GM21723 (cell line): Measurements from ENCODE around the gene OBSCN.

ENCODE experiments used
- ATAC-seq: cut with Tn5 transposase; IDR thresholded peaks from one replicate; pipeline ENCODE4 v1.9.1; 2021; ENCODE audit warnings: mild to moderate bottlenecking, moderate library complexity; ENCODE audit not compliant: unreplicated experiment

OBSCN gene

DNA sequence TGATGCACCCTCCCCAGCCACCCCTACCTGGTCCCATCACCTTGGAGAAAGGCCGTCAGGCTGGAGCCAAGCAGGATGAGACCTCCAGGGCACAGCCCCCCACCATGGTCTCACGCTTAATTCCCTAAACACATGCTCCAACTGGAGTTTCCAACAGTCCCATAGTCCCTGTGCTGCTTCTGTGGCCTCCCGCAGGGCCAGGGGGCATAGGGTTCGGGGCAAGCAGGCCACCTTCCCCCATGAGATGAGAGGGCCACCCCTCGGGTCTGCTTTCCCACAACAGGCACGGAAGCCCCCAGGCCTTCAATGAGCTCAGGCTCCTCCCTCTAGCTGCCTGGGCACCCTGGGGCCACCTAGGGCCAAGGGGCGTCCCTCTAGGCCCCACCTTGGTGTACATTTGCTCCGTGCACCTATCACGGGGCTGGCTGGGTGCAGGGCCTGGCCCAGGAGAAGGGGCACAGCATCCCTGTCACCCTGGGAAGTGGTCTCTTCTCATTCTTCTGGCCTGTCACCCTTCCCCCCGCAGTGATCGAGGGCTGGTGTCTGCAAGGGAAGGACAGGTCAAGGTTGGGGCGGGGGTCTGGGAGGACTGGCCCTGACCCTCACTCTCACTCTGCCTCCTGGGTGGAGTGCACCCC, 156.3 kb downstream of the OBSCN start:
- ATAC-seq: no peak

DNA sequence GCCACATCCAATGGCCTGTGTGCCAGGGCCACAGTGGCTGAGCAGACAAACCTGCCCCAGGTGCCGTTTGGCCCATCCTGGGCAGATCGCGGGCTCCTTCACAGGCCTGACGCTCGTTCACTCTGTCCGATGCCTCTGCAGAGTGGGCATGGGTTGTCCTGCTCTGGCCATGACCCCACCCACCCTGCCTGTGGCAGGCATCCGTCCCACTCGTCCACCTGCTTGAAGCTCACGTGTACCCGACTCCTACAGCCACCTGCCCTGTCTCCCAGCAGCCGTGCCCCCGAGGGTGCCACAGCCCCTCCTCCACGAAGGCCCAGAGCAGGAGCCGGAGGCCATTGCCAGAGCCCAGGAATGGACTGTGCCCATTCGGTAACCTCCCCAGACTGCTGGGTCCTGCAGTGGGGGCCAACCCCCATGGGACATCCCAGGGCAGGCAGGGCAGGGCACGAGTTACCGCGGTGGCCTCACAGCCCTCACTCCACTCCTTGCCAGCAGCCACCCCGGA, 156.9 kb downstream of the OBSCN start:
- ATAC-seq: no peak

- no peak for ATAC-seq
Observed at GRCh38 chr1:228365271-228366061, 157.6 kb downstream of the OBSCN start.

- no peak for ATAC-seq
Observed at GRCh38 chr1:228366062-228366865, 158.4 kb downstream of the OBSCN start.

- ATAC-seq: no peak
Observed at GRCh38 chr1:228366866-228367741, 159.3 kb downstream of the OBSCN start.

GRCh38 chr1:228367798-228368791, 160.3 kb downstream of the OBSCN start:
- no peak for ATAC-seq

- no peak for ATAC-seq
Observed at GRCh38 chr1:228368801-228369607, 161.2 kb downstream of the OBSCN start.

- no peak for ATAC-seq
Observed at GRCh38 chr1:228369608-228370438, 162.0 kb downstream of the OBSCN start.

DNA sequence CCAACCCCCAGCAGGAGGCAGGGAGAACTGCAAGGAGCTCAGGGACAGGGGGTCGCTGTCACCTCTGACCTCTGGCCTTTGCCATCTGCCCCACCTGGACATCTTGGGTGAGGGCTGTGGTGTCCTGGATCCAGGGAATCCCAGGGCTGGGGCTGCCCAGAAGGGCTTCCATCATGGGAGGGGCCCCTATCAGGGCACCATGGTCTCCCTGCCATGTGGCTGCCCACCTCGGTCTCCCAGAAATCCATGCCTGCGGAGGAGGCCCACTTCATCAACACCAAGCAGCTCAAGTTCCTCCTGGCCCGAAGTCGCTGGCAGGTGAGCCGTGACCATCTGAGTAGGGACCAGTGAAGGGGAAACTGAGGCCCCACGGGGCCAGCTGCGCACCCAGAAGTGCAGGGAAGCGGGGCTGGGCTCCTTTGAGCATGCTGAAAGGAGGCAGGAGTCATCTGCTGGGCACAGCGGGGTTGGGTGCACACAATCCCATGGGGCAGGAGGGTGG, 162.6 kb downstream of the OBSCN start:
- no peak for ATAC-seq

GRCh38 chr1:228370941-228371740, 163.3 kb downstream of the OBSCN start:
- ATAC-seq: no peak

GRCh38 chr1:228371741-228372182, 163.9 kb downstream of the OBSCN start:
- ATAC-seq: no peak

DNA sequence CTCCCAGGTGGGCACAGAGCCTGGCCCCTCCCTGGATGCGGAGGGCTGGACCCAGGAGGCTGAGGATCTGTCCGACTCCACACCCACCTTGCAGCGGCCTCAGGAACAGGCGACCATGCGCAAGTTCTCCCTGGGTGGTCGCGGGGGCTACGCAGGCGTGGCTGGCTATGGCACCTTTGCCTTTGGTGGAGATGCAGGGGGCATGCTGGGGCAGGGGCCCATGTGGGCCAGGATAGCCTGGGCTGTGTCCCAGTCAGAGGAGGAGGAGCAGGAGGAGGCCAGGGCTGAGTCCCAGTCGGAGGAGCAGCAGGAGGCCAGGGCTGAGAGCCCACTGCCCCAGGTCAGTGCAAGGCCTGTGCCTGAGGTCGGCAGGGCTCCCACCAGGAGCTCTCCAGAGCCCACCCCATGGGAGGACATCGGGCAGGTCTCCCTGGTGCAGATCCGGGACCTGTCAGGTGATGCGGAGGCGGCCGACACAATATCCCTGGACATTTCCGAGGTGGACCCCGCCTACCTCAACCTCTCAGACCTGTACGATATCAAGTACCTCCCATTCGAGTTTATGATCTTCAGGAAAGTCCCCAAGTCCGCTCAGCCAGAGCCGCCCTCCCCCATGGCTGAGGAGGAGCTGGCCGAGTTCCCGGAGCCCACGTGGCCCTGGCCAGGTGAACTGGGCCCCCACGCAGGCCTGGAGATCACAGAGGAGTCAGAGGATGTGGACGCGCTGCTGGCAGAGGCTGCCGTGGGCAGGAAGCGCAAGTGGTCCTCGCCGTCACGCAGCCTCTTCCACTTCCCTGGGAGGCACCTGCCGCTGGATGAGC, 164.5 kb downstream of the OBSCN start:
- ATAC-seq: no peak

DNA sequence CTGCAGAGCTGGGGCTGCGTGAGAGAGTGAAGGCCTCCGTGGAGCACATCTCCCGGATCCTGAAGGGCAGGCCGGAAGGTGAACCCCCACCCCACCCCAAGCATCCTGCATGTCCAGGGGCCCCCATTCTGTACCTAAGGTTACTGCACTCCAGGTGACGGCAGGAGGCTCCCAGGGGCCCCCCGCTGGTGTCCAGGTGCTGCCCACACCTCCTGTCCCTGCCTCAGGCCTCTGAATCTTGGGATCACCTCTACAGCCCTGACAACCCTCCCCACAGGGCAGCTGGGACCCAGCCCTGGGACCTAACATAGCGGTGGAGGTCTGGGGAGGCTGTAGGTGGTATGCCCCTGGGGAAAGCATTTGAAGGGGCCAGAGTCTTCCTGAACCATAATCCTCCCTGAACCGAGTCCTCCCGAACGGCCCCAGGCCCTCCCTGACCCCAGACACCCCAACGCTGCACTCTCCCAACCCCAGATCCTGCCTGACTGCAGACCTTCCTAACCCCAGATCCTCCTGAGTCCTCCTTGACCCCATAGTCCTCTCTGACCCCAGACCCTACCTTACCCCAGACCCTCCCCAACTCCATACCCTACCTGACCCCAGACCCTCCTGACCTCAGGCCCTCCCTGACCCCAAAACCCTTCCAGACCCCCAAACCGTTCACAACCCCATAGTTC, 165.3 kb downstream of the OBSCN start:
- ATAC-seq: no peak

DNA sequence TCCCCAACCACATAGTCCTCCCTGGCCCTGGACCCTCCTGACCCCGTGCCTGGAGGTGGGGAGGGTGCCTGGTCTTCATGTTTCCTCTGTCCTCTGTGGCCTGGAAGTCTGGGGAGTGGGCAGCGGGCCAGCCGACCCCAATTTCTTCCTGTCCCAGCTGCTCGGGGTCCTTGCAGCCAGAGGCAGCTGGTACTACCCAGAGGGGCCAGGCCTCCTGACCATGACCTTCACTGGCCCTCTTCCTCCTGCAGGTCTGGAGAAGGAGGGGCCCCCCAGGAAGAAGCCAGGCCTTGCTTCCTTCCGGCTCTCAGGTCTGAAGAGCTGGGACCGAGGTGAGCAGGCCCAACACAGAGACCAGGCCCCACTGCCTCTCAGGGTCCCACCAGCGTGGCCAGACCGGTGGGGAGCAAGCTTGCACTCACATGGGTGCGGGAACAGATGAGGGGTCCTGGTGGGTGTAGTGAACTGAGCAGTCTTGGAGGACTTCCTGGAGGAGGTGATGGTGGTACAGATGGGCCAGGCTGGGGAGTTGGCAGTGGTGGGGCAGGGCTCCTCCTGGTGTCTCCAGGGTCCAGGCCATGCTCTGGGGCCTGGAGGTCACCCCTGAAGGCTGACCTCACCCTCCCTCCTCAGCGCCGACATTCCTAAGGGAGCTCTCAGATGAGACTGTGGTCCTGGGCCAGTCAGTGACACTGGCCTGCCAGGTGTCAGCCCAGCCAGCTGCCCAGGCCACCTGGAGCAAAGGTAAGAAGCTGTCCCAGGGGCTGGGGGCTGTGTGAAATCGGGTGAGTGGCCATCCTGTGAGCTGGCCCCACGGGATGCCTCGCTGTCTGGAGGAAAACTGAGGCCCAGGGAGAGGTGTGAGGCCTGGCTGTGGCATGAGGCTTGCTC, 166.1 kb downstream of the OBSCN start:
- ATAC-seq: no peak
